GM12872 (cell line): ENCODE measurements around the gene BRIP1.
A peak's percentile ranks its signal among the peaks of the same experiment; 100 is the strongest.

Source experiments
- CTCF ChIP-seq: IDR thresholded peaks from 3 replicates; pipeline ENCODE4 v1.5.1; 2011; ENCODE audit warnings: low read depth, mild to moderate bottlenecking, low read length, moderate library complexity; ENCODE audit not compliant: insufficient read depth

Gene BRIP1

GRCh38 chr17:61635913-61636432 is 227.4 kb downstream of the BRIP1 start:
- peak; percentile 73 for TF ChIP-seq CTCF

- no peak for TF ChIP-seq CTCF
Measured at GRCh38 chr17:61634942-61635538, 228.3 kb downstream of the BRIP1 start.

GRCh38 chr17:61634011-61634539 is 229.3 kb downstream of the BRIP1 start:
- TF ChIP-seq CTCF, result no peak

DNA sequence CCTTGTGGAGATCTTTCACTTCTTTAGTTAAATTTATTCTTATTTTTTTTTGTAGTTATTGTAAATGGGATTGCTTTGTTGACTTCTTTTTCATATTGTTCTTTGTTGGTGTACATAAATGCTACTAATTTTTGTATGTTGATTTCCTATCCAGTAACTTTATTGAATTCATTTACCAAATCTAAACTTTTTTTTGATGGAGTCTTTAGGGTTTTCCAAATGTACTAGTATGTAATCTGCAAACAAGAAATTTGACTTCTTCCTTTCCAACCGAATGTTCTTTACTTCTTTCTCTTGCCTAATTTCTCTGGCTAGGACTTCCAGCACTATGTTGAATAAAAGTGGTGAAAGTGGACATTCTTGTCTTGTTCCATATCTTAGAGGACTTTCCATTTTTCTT is 230.5 kb downstream of the BRIP1 start:
- TF ChIP-seq CTCF, result no peak

GRCh38 chr17:61631800-61632199 is 231.5 kb downstream of the BRIP1 start:
- TF ChIP-seq CTCF, result no peak
